Neural cell (in vitro differentiated cells): Measurements from ENCODE around the gene METTL9. TPM values are rescaled to one million over a fixed set of nuclear protein-coding genes. Genes with fewer than 3 reads are reported as not detected.
"Not testable (repeated sequence)": the region's sequence is repeated elsewhere in the genome, so short reads cannot be mapped to it uniquely, and the experiment has no call there.

Experiments
- H2AFZ ChIP-seq: fragments of 200-600, 300-800 bp; sonication (generic), shearing (Covaris generic); 2 replicates; pipeline ENCODE4 v1.6.0; 2014; ENCODE audit warnings: low read depth, mild to moderate bottlenecking, antibody characterized with exemption, low read length, moderate library complexity
- H3F3A ChIP-seq: fragments of 200-600 bp; shearing (Covaris generic); 2 replicates; pipeline ENCODE4 v1.6.1; 2016; ENCODE audit warnings: mild to moderate bottlenecking, moderate library complexity, mixed read lengths, antibody characterized with exemption, low read length; ENCODE audit not compliant: insufficient read depth, poor library complexity, severe bottlenecking
- H3K27ac ChIP-seq: fragments of 200-600, 300-800 bp; sonication (generic), shearing (Covaris generic); 2 replicates; pipeline ENCODE4 v1.5.1; 2014; ENCODE audit warnings: mild to moderate bottlenecking, low read length, moderate library complexity
- H3K27me3 ChIP-seq: fragments of 300-800, 200-600 bp; sonication (generic), shearing (Covaris generic); 2 replicates; pipeline ENCODE4 v1.6.0; 2014; ENCODE audit warnings: mild to moderate bottlenecking, low read depth, low read length, moderate library complexity; ENCODE audit not compliant: insufficient read depth
- H3K36me3 ChIP-seq: fragments of 300-800, 200-600 bp; sonication (generic), shearing (Covaris generic); 2 replicates; pipeline ENCODE4 v1.5.1; 2014; ENCODE audit warnings: mild to moderate bottlenecking, antibody characterized with exemption, low read length, moderate library complexity; ENCODE audit not compliant: insufficient read depth
- H3K4me2 ChIP-seq: fragments of 300-800, 200-600 bp; sonication (generic), shearing (Covaris generic); 2 replicates; pipeline ENCODE4 v1.6.0; 2014; ENCODE audit warnings: mild to moderate bottlenecking, low read length
- H3K4me3 ChIP-seq: fragments of 300-800, 200-600 bp; sonication (generic), shearing (Covaris generic); 2 replicates; pipeline ENCODE4 v1.5.1; 2014; ENCODE audit warnings: mild to moderate bottlenecking, low read length, moderate library complexity
- H3K79me2 ChIP-seq: fragments of 200-600 bp; shearing (Covaris generic); replicated peaks from 2 replicates; pipeline ENCODE4 v1.6.0; 2014; ENCODE audit warnings: mild to moderate bottlenecking, low read length, moderate library complexity; ENCODE audit not compliant: insufficient read depth
- H3K9ac ChIP-seq: fragments of 300-800, 200-600 bp; sonication (generic), shearing (Covaris generic); 2 replicates; pipeline ENCODE4 v1.6.1; 2016; ENCODE audit warnings: mild to moderate bottlenecking, low read length, mixed read lengths
- H3K9me2 ChIP-seq: fragments of 200-600 bp; shearing (Covaris generic); 2 replicates; pipeline ENCODE4 v1.6.1; 2016; ENCODE audit warnings: mild to moderate bottlenecking, low read length, mixed read lengths; ENCODE audit not compliant: insufficient read depth
- H3K9me3 ChIP-seq: fragments of 200-600, 300-800 bp; sonication (generic), shearing (Covaris generic); 2 replicates; pipeline ENCODE4 v1.6.1; 2016; ENCODE audit warnings: mild to moderate bottlenecking, mixed run types, low read length, moderate library complexity, mixed read lengths
- H4K20me1 ChIP-seq: fragments of 200-600 bp; shearing (Covaris generic); 2 replicates; pipeline ENCODE4 v1.6.1; 2016; ENCODE audit warnings: mild to moderate bottlenecking, mixed run types; ENCODE audit not compliant: insufficient read depth
- EP300 ChIP-seq: fragments of 450-650 bp; conservative IDR thresholded peaks from 2 replicates; pipeline ENCODE4 v1.6.1; 2014; ENCODE audit warnings: antibody characterized with exemption, mild to moderate bottlenecking, moderate library complexity; ENCODE audit not compliant: poor library complexity, severe bottlenecking
- EZH2 ChIP-seq: fragments of 200-600, 300-800 bp; shearing (Covaris generic), sonication (generic); IDR thresholded peaks from 2 replicates; pipeline ENCODE4 v1.6.1; 2014; ENCODE audit warnings: antibody characterized with exemption, low read length, borderline replicate concordance, mild to moderate bottlenecking; ENCODE audit not compliant: insufficient read depth, poor library complexity, severe bottlenecking
- MXI1 ChIP-seq: fragments of 450-650 bp; conservative IDR thresholded peaks from 2 replicates; pipeline ENCODE4 v1.6.1; 2014; ENCODE audit warnings: antibody characterized with exemption, mild to moderate bottlenecking; ENCODE audit not compliant: poor library complexity, severe bottlenecking
- POLR2AphosphoS5 ChIP-seq: IDR thresholded peaks from 2 replicates; pipeline ENCODE4 v1.6.1; 2012
- RAD21 ChIP-seq: fragments of 450-650 bp; conservative IDR thresholded peaks from 2 replicates; pipeline ENCODE4 v1.6.1; 2014; ENCODE audit warnings: antibody characterized with exemption, mild to moderate bottlenecking, moderate library complexity
- SMC3 ChIP-seq: fragments of 450-650 bp; conservative IDR thresholded peaks from 2 replicates; pipeline ENCODE4 v1.6.1; 2014; ENCODE audit warnings: antibody characterized with exemption, mild to moderate bottlenecking, moderate library complexity; ENCODE audit not compliant: poor library complexity
- TAF1 ChIP-seq: IDR thresholded peaks from 2 replicates; pipeline ENCODE4 v1.6.1; 2012; ENCODE audit warnings: low read depth
- polyA plus RNA-seq: library from polyadenylated mRNA; depleted of rRNA; stranded (reverse); fragments of >200 nt; gene quantifications from 2 replicates; pipeline ENCODE4 v1.2.3, GENCODE V29; 2014
- TF ChIP-seq, protein P1 (sequence below): fragments of 450-650 bp; IDR thresholded peaks from 2 replicates; pipeline ENCODE4 v1.5.1; 2014; ENCODE audit warnings: antibody characterized with exemption, mild to moderate bottlenecking, moderate library complexity; ENCODE audit not compliant: poor library complexity, severe bottlenecking
- TF ChIP-seq, protein P2 (sequence below): IDR thresholded peaks from 2 replicates; pipeline ENCODE4 v1.6.1; 2012; ENCODE audit warnings: borderline replicate concordance

METTL9 gene
- polyA plus RNA-seq, 1 donor from 2014 or later, result 483 TPM

DNA sequence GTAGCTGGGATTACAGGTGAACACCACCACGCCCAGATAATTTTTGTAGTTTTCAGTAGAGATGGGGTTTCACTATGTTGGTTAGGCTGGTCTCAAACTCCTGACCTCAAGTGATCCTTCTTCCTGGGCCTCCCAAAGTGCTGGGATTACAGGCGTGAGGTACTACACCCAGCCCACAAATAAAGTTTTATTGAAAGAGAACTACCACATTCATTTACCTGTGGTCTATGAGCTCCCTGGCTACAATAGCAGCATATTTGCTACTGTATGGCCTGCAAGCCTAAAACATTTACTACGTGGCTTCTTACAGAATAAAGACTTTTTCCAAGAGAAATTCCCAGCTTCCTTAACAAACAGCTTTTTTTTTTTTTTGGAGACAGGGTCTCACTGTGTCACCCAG is 3.4 kb downstream of the METTL9 start:
- Histone ChIP-seq H3K4me3 (peak overlapping the region; percentile 78), H3K9ac (no peak overlapping the region), H3K9me2 (no peaks in the 10 kb centered on the region), H3K79me2 (peaks cover 76% of the 10 kb centered on the region), H4K20me1 (no peaks in the 10 kb centered on the region), H3K27me3 (no peaks in the 10 kb centered on the region), H3K36me3 (no peaks in the 10 kb centered on the region), H3F3A (no peaks in the 10 kb centered on the region), H3K4me2 (no peak overlapping the region), H3K9me3 (no peaks in the 10 kb centered on the region), H2AFZ (no peak overlapping the region), H3K27ac (no peak overlapping the region)
- TF ChIP-seq RAD21 (no peak), TAF1 (no peak)
- TF ChIP-seq, protein P1, sequence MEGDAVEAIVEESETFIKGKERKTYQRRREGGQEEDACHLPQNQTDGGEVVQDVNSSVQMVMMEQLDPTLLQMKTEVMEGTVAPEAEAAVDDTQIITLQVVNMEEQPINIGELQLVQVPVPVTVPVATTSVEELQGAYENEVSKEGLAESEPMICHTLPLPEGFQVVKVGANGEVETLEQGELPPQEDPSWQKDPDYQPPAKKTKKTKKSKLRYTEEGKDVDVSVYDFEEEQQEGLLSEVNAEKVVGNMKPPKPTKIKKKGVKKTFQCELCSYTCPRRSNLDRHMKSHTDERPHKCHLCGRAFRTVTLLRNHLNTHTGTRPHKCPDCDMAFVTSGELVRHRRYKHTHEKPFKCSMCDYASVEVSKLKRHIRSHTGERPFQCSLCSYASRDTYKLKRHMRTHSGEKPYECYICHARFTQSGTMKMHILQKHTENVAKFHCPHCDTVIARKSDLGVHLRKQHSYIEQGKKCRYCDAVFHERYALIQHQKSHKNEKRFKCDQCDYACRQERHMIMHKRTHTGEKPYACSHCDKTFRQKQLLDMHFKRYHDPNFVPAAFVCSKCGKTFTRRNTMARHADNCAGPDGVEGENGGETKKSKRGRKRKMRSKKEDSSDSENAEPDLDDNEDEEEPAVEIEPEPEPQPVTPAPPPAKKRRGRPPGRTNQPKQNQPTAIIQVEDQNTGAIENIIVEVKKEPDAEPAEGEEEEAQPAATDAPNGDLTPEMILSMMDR, result no peak

DNA sequence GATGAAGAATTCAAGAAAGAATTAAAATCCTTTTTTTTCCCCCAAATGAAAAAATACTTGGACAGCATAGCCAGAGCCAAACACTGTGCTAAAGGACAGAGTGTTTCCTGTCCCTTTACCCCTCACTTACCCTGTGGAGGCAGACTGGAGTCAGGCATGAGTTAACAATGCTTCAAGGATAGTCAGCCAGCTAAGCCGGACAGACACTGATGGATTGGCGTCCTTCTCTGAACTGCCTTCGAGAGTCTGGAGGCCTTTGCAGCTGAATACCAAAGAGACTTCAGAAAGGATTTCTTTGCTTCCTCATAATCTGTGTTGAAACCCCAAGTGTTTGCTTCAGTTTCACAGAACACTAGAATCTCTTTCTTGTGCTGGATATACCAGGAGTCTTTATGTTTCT is 4.6 kb downstream of the METTL9 start:
- no peak for TF ChIP-seq MXI1
- TF ChIP-seq, protein P2, sequence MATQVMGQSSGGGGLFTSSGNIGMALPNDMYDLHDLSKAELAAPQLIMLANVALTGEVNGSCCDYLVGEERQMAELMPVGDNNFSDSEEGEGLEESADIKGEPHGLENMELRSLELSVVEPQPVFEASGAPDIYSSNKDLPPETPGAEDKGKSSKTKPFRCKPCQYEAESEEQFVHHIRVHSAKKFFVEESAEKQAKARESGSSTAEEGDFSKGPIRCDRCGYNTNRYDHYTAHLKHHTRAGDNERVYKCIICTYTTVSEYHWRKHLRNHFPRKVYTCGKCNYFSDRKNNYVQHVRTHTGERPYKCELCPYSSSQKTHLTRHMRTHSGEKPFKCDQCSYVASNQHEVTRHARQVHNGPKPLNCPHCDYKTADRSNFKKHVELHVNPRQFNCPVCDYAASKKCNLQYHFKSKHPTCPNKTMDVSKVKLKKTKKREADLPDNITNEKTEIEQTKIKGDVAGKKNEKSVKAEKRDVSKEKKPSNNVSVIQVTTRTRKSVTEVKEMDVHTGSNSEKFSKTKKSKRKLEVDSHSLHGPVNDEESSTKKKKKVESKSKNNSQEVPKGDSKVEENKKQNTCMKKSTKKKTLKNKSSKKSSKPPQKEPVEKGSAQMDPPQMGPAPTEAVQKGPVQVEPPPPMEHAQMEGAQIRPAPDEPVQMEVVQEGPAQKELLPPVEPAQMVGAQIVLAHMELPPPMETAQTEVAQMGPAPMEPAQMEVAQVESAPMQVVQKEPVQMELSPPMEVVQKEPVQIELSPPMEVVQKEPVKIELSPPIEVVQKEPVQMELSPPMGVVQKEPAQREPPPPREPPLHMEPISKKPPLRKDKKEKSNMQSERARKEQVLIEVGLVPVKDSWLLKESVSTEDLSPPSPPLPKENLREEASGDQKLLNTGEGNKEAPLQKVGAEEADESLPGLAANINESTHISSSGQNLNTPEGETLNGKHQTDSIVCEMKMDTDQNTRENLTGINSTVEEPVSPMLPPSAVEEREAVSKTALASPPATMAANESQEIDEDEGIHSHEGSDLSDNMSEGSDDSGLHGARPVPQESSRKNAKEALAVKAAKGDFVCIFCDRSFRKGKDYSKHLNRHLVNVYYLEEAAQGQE, result no peak
- TF ChIP-seq POLR2AphosphoS5, result no peak
- no peak for TF ChIP-seq EZH2
- TF ChIP-seq, protein P1, result no peak
- no peak for TF ChIP-seq EP300
- TF ChIP-seq TAF1, result no peak
- no peak for TF ChIP-seq RAD21
- TF ChIP-seq SMC3, result no peak
- Histone ChIP-seq H3K36me3 (no peaks in the 10 kb centered on the region), H3F3A (no peaks in the 10 kb centered on the region), H3K9ac (no peak overlapping the region), H3K27ac (peak overlapping the region; percentile 26), H3K9me2 (no peaks in the 10 kb centered on the region), H3K79me2 (peaks cover 87% of the 10 kb centered on the region), H2AFZ (no peak overlapping the region), H3K4me3 (peak overlapping the region; percentile 40), H3K9me3 (no peaks in the 10 kb centered on the region), H4K20me1 (no peaks in the 10 kb centered on the region), H3K27me3 (no peaks in the 10 kb centered on the region), H3K4me2 (peak overlapping the region; percentile 72)

DNA sequence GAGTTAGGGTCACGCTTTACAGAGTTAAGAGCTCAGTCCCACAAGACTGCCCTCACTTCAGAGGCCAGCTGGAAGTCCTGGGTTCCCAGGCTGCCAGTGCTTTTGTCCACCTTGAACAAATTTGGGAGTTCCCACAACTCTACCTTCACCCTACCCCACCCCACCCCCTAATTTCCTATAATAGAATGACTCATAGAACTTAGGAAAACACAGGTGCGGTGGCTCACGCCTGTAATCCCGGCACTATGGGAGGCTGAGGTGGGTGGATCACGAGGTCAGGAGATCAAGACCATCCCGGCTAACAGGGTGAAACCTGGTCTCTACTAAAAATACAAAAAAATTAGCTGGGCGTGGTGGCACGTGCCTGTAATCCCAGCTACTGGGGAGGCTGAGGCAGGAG is 6.5 kb downstream of the METTL9 start:
- not testable (repeated sequence) for H2AFZ ChIP-seq, H4K20me1 ChIP-seq, H3K27ac ChIP-seq, H3K4me3 ChIP-seq, H3K36me3 ChIP-seq, H3F3A ChIP-seq, H3K9me2 ChIP-seq, H3K4me2 ChIP-seq, H3K9ac ChIP-seq, H3K27me3 ChIP-seq, H3K9me3 ChIP-seq
- H3K79me2 ChIP-seq, result peaks cover 91% of the 10 kb centered on the region
